HepG2 (cell line): ENCODE measurements around the gene GADL1. TPM values are rescaled to one million over a fixed set of nuclear protein-coding genes. Genes with fewer than 3 reads are reported as not detected.

Source experiments
- ATAC-seq: fragments of 200-7000 bp; cut with Tn5 transposase; 3 replicates; pipeline ENCODE4 v1.9.1; 2020; ENCODE audit warnings: mild to moderate bottlenecking, moderate library complexity
- BruUV-seq: library from RNA; stranded (reverse); fragments of 400-500 nt; replicated peaks from 2 replicates; lab custom pipeline; 2021; lab: Mats Ljungman, UMichigan
- CTCF ChIA-PET: fragments of 300-600 bp; formaldehyde crosslinking; extraction: SDS; loops from one replicate; lab custom pipeline; 2021; ENCODE audit warnings: low total read pairs, inconsistent platforms, low intra/inter-chr PET ratio; lab: Yijun Ruan, JAX
- POLR2A ChIA-PET: fragments of 350-600 bp; sonication (Branson Sonifier 250); formaldehyde crosslinking; loops from one replicate; lab custom pipeline; 2020; ENCODE audit warnings: antibody characterized with exemption, inconsistent platforms; lab: Yijun Ruan, JAX
- DNase-seq: peaks from one replicate; pipeline ENCODE4 v3.0.0-alpha.2; 2015; ENCODE audit warnings: low spot score
- FAIRE-seq: peaks from 3 replicates; lab custom pipeline; 2011; peaks lifted over from hg19 to GRCh38; lab: Jason Lieb, UNC
- H2AFZ ChIP-seq: one replicate; pipeline ENCODE4 v1.6.1; 2011; ENCODE audit warnings: low read length, inconsistent platforms
- H3K27ac ChIP-seq: fragments of 300-600 bp; 3 replicates; pipeline ENCODE4 v1.8.0; 2011; ENCODE audit warnings: mixed run types, mild to moderate bottlenecking, mixed read lengths, low read length, inconsistent platforms; ENCODE audit not compliant: insufficient read depth; ENCODE audit errors: extremely low read length
- H3K27me3 ChIP-seq, 2 experiments: fragments of 200-600 bp in 1 of 2; 2 replicates in 1 of 2; 3 replicates in 1 of 2; pipeline versions ENCODE4 v1.6.0 to v1.8.0; 2011; ENCODE audit warnings: low read length in 2 of 2, mild to moderate bottlenecking in 2 of 2, moderate library complexity in 2 of 2, inconsistent platforms in 1 of 2; ENCODE audit not compliant: insufficient read depth in 2 of 2, control insufficient read depth in 1 of 2
- H3K36me3 ChIP-seq, 2 experiments: fragments of 200-600 bp in 1 of 2; replicated peaks in 1 of 2; 2 replicates in 1 of 2; 3 replicates in 1 of 2; pipeline versions ENCODE4 v1.5.1 to v1.8.0; 2011; ENCODE audit warnings: low read length in 2 of 2, inconsistent platforms in 1 of 2; ENCODE audit not compliant: insufficient read depth in 2 of 2, control insufficient read depth in 1 of 2
- H3K4me1 ChIP-seq: 2 replicates; pipeline ENCODE4 v1.5.1; 2012; ENCODE audit warnings: low read length, inconsistent platforms; ENCODE audit not compliant: insufficient read depth
- H3K4me2 ChIP-seq: 2 replicates; pipeline ENCODE4 v1.6.0; 2011; ENCODE audit warnings: low read depth, low read length, inconsistent platforms
- H3K4me3 ChIP-seq, 3 experiments: fragments of 200-600 bp in 1 of 3; sonication (generic), shearing (Covaris generic) in 1 of 3; replicated peaks in 1 of 3; 2 replicates each; pipeline ENCODE4 v1.5.1; 2011 to 2016; ENCODE audit warnings: low read length in 3 of 3, inconsistent platforms in 2 of 3, low read depth in 2 of 3, mild to moderate bottlenecking in 2 of 3, control low read depth in 1 of 3, mixed read lengths in 1 of 3; ENCODE audit not compliant: insufficient read depth in 1 of 3
- H3K79me2 ChIP-seq: one replicate; pipeline ENCODE4 v1.6.1; 2011; ENCODE audit warnings: low read length, inconsistent platforms; ENCODE audit not compliant: insufficient read depth
- H3K9ac ChIP-seq: 2 replicates; pipeline ENCODE4 v1.6.0; 2011; ENCODE audit warnings: mild to moderate bottlenecking, low read depth, low read length, inconsistent platforms; ENCODE audit not compliant: insufficient read depth
- H3K9me3 ChIP-seq: 2 replicates; pipeline ENCODE4 v1.5.1; 2012; ENCODE audit warnings: mild to moderate bottlenecking, low read length
- H4K20me1 ChIP-seq: 2 replicates; pipeline ENCODE4 v1.6.0; 2011; ENCODE audit warnings: inconsistent platforms, mild to moderate bottlenecking, low read length, moderate library complexity; ENCODE audit not compliant: insufficient read depth
- ARNT2 ChIP-seq: sonication (generic); formaldehyde crosslinking; IDR thresholded peaks from 2 replicates; pipeline ENCODE4 v1.8.0; 2022; ENCODE audit warnings: mild to moderate bottlenecking, low read depth, missing genetic modification reagents, moderate library complexity
- CREM ChIP-seq, 2 experiments: sonication (generic) in 1 of 2; formaldehyde crosslinking in 1 of 2; IDR thresholded peaks; 2 replicates each; pipeline versions ENCODE4 v1.4.0 to v1.6.1; 2016 to 2020; ENCODE audit warnings: antibody characterized with exemption in 1 of 2, mild to moderate bottlenecking in 1 of 2, missing genetic modification reagents in 1 of 2
- FOXA3 ChIP-seq: IDR thresholded peaks from 2 replicates; pipeline ENCODE4 v1.6.1; 2016; ENCODE audit warnings: missing genetic modification reagents, missing compliant biosample characterization
- FOXJ3 ChIP-seq: sonication (generic); formaldehyde crosslinking; IDR thresholded peaks from 2 replicates; pipeline ENCODE4 v1.4.0; 2020; ENCODE audit warnings: missing genetic modification reagents, mild to moderate bottlenecking, borderline replicate concordance
- FOXO1 ChIP-seq: sonication (generic); formaldehyde crosslinking; IDR thresholded peaks from 2 replicates; pipeline ENCODE4 v1.4.0; 2020; ENCODE audit warnings: missing genetic modification reagents
- KLF6 ChIP-seq: IDR thresholded peaks from 2 replicates; pipeline ENCODE4 v1.8.0; 2016; ENCODE audit warnings: missing biosample characterization, missing genetic modification reagents
- NFE2L1 ChIP-seq: sonication (generic); formaldehyde crosslinking; IDR thresholded peaks from 2 replicates; pipeline ENCODE4 v1.4.0; 2020; ENCODE audit warnings: missing genetic modification reagents, mild to moderate bottlenecking, borderline replicate concordance
- NFIB ChIP-seq: sonication (generic); formaldehyde crosslinking; IDR thresholded peaks from 2 replicates; pipeline ENCODE4 v1.9.0; 2021; ENCODE audit warnings: missing genetic modification reagents, mild to moderate bottlenecking, borderline replicate concordance
- PAF1 ChIP-seq: IDR thresholded peaks from 2 replicates; pipeline ENCODE4 v1.6.1; 2016; ENCODE audit warnings: missing genetic modification reagents, missing compliant biosample characterization
- POLR2A ChIP-seq, 2 experiments: IDR thresholded peaks; 2 replicates each; pipeline ENCODE4 v1.6.1; 2011; ENCODE audit warnings: low read depth in 2 of 2, low read length in 2 of 2, mild to moderate bottlenecking in 1 of 2, moderate library complexity in 1 of 2; ENCODE audit not compliant: insufficient read depth in 1 of 2
- RFXAP ChIP-seq: sonication (generic); formaldehyde crosslinking; IDR thresholded peaks from 2 replicates; pipeline ENCODE4 v1.4.0; 2020; ENCODE audit warnings: missing genetic modification reagents, borderline replicate concordance
- SMAD9 ChIP-seq: sonication (generic); formaldehyde crosslinking; IDR thresholded peaks from 2 replicates; pipeline ENCODE4 v1.5.1; 2020; ENCODE audit warnings: mild to moderate bottlenecking, missing genetic modification reagents
- SOX6 ChIP-seq, 2 experiments: fragments of 450-650 bp in 1 of 2; sonication (generic) in 1 of 2; formaldehyde crosslinking in 1 of 2; IDR thresholded peaks; 2 replicates each; pipeline versions ENCODE4 v1.4.0 to v1.6.1; 2017 to 2020; ENCODE audit warnings: antibody characterized with exemption in 1 of 2, mild to moderate bottlenecking in 1 of 2, missing genetic modification reagents in 1 of 2
- SRSF4 ChIP-seq: fragments of 200-400 bp; formaldehyde crosslinking; IDR thresholded peaks from one replicate; pipeline ENCODE4 v1.6.1; 2018; ENCODE audit warnings: mild to moderate bottlenecking, low read depth, low read length, moderate library complexity; ENCODE audit not compliant: poor library complexity, severe bottlenecking
- TCF7L2 ChIP-seq: IDR thresholded peaks from 2 replicates; pipeline ENCODE4 v1.6.1; 2011; ENCODE audit warnings: mild to moderate bottlenecking, low read depth, low read length, moderate library complexity
- TGIF2 ChIP-seq: IDR thresholded peaks from 2 replicates; pipeline ENCODE4 v1.6.1; 2016; ENCODE audit warnings: control low read depth, missing compliant biosample characterization
- ZBTB7B ChIP-seq: sonication (generic); formaldehyde crosslinking; IDR thresholded peaks from 2 replicates; pipeline ENCODE4 v1.4.0; 2020; ENCODE audit warnings: missing genetic modification reagents
- ZNF550 ChIP-seq: sonication (generic); formaldehyde crosslinking; IDR thresholded peaks from 2 replicates; pipeline ENCODE4 v1.4.0; 2020; ENCODE audit warnings: mild to moderate bottlenecking, missing genetic modification reagents, borderline replicate concordance
- ZNF629 ChIP-seq: sonication (generic); formaldehyde crosslinking; conservative IDR thresholded peaks from 2 replicates; pipeline ENCODE4 v1.5.0; 2020; ENCODE audit warnings: missing genetic modification reagents
- ZNF766 ChIP-seq: sonication (generic); formaldehyde crosslinking; IDR thresholded peaks from 2 replicates; pipeline ENCODE4 v1.5.0; 2020; ENCODE audit warnings: missing genetic modification reagents, borderline replicate concordance
- WGBS: methylation state at CpG from one replicate; pipeline ENCODE4 v1.1.6; 2017; ENCODE audit warnings: low lambda C conversion rate; 5-methylcytosine and 5-hydroxymethylcytosine counted together
- in situ Hi-C: cut with HindIII; loops from 2 replicates; pipeline ENCODE4 v1.10.0; 2017; ENCODE audit warnings: low pct_unique_long_range_greater_than_20kb; ENCODE audit not compliant: extremely low pct_ligation_motif_present
- intact Hi-C: fragments of 100-400 bp; cut with micrococcal nuclease; formaldehyde crosslinking; loops from one replicate; pipeline ENCODE4 v1.10.0; 2022; ENCODE audit not compliant: unreplicated experiment
- polyA plus RNA-seq, 8 experiments: library from polyadenylated mRNA; depleted of rRNA in 3 of 8; stranded (reverse) in 7 of 8; unstranded in 1 of 8; fragments of >200 nt; fragmentation: Illumina TruSeq in 4 of 8; extraction: Trizol in 4 of 8; gene quantifications; 2 replicates each; pipeline versions ENCODE4 v1.2.1 to v1.2.3, GENCODE V29; 2011 to 2016; ENCODE audit warnings: low read depth in 4 of 8, missing spikeins in 1 of 8, mixed read lengths in 1 of 8; ENCODE audit not compliant: insufficient read depth in 1 of 8
- total RNA-seq, 5 experiments: library from RNA; depleted of rRNA; stranded (reverse); fragments of >200 nt; fragmentation: Illumina TruSeq; extraction: Trizol; gene quantifications; 2 replicates each; pipeline ENCODE4 v1.2.3, GENCODE V29; 2016; ENCODE audit warnings: low read depth in 1 of 5
- TF ChIP-seq, protein P1 (sequence below): fragments of 450-650 bp; IDR thresholded peaks from 2 replicates; pipeline ENCODE4 v1.6.1; 2017
- TF ChIP-seq, protein P2 (sequence below): sonication (generic); formaldehyde crosslinking; IDR thresholded peaks from 2 replicates; pipeline ENCODE4 v1.8.1; 2023; ENCODE audit warnings: missing genetic modification reagents, inconsistent platforms, borderline replicate concordance
- TF ChIP-seq, protein P3 (sequence below): sonication (generic); formaldehyde crosslinking; IDR thresholded peaks from 2 replicates; pipeline ENCODE4 v1.5.0; 2020; ENCODE audit warnings: mild to moderate bottlenecking, low read depth, missing genetic modification reagents, borderline replicate concordance

The GADL1 gene
- total and polyA plus RNA-seq, 2 of the 13 experiments (the other 11 are each of a cell fraction or from before 2014, with no cell fraction given), result not detected

DNA sequence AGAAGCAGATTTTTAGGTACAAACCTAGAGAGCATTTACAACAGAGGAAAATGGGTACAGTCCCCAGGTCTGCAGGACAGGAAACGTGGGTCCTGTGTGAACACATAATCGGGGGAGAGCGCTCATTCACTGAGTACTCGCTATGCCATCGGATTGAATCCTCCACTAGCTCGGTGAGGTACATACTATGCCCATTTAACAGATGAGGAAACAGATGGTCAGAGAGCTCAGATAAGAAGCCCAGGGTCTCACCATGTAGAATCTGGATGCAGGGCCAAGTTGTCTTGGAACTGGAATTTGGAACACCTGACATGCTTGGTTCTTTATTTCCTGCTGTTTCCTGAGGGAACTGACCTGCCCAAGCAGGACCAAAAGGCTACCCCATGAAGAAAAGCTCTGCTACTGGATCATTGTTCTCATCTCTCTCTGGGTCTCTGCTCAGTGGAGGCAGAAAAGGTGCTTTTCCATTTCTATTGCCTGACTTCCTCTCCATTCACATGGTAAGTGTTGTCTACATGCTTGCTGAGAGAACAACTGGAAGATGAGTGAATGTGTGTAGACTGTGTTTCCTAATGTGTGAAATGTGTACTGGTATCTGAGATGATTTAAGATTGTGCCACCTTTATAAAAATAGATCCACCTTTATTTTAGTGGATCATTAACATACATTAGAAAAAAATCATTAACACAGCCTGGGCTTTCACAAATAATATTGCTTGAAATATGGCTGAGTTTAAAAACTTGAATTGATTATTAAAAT lies 199.0 kb downstream of the GADL1 start:
- no TSS peak for BruUV-seq
- ATAC-seq (no peak), DNase-seq (no peak), FAIRE-seq (no peak)
- no peak overlapping the region for H3K27ac ChIP-seq
- peaks cover 24% of the 10 kb centered on the region for H4K20me1 ChIP-seq
- H3K9me3 ChIP-seq, result no peaks in the 10 kb centered on the region
- H3K27me3 ChIP-seq, result no peaks in the 10 kb centered on the region
- ChIA-PET CTCF (interaction anchor here (0.6 kb wide), 1 partner anchor 612 kb away, joined by 3 read pairs; no protein-coding TSS in a partner anchor), POLR2A (interaction anchor here (0.8 to 2.5 kb wide), 2 partner anchors 25 kb away, joined by 4 to 8 read pairs; no protein-coding TSS in a partner anchor)
- H3K4me1 ChIP-seq, result peaks cover 30% of the 10 kb centered on the region
- H2AFZ ChIP-seq, result no peak overlapping the region
- WGBS, result 96% methylated on average over 6 of the region's 6 CpGs
- no peak overlapping the region for H3K9ac ChIP-seq
- in situ Hi-C loops, result no loop called here
- no peaks in the 10 kb centered on the region for H3K79me2 ChIP-seq
- peaks cover 18 to 54% of the 10 kb centered on the region in 2 experiments for H3K36me3 ChIP-seq
- no peak overlapping the region for H3K4me3 ChIP-seq
- intact Hi-C loops, result loop anchor here (10.0 kb wide), 1 partner anchor 201 kb away; no protein-coding TSS in a partner anchor
- no peak overlapping the region for H3K4me2 ChIP-seq
- TF ChIP-seq ZNF550 (CRISPR knock-in tag) (no peak), KLF6 (CRISPR knock-in tag) (no peak), ARNT2 (CRISPR knock-in tag) (0 out of 2 replicates have a peak, but pooled peaks have one; percentile 19), PAF1 (CRISPR knock-in tag) (peak; percentile 56; the same call in 1 of the 2 replicates), RFXAP (CRISPR knock-in tag) (no peak), SMAD9 (CRISPR knock-in tag) (no peak), FOXA3 (CRISPR knock-in tag) (no peak), NFIB (CRISPR knock-in tag) (0 out of 2 replicates have a peak, but pooled peaks have one; percentile 46), CREM (IDR thresholded peaks at IDR 0.05) (no peak), CREM (CRISPR knock-in tag; IDR thresholded peaks at IDR 0.05) (no peak), ZNF629 (CRISPR knock-in tag) (peak; percentile 88), SOX6 (IDR thresholded peaks at IDR 0.05) (no peak), SOX6 (CRISPR knock-in tag; IDR thresholded peaks at IDR 0.05) (no peak), NFE2L1 (no peak), ZNF766 (CRISPR knock-in tag) (no peak), FOXO1 (CRISPR knock-in tag) (no peak), ZBTB7B (CRISPR knock-in tag) (no peak), SRSF4 (no peak), TGIF2 (CRISPR knock-in tag) (no peak), TCF7L2 (no peak), FOXJ3 (CRISPR knock-in tag) (no peak), POLR2A (IDR thresholded peaks at IDR 0.05; ENCODE audit: insufficient read depth in 1 of 2, low read depth in 2 of 2, low read length in 2 of 2) (peak in 1 of 2 experiments; percentile 43; a peak in 1 of 4 replicates)
- TF ChIP-seq, protein P1, sequence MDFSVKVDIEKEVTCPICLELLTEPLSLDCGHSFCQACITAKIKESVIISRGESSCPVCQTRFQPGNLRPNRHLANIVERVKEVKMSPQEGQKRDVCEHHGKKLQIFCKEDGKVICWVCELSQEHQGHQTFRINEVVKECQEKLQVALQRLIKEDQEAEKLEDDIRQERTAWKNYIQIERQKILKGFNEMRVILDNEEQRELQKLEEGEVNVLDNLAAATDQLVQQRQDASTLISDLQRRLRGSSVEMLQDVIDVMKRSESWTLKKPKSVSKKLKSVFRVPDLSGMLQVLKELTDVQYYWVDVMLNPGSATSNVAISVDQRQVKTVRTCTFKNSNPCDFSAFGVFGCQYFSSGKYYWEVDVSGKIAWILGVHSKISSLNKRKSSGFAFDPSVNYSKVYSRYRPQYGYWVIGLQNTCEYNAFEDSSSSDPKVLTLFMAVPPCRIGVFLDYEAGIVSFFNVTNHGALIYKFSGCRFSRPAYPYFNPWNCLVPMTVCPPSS, result no peak
- TF ChIP-seq, protein P2, sequence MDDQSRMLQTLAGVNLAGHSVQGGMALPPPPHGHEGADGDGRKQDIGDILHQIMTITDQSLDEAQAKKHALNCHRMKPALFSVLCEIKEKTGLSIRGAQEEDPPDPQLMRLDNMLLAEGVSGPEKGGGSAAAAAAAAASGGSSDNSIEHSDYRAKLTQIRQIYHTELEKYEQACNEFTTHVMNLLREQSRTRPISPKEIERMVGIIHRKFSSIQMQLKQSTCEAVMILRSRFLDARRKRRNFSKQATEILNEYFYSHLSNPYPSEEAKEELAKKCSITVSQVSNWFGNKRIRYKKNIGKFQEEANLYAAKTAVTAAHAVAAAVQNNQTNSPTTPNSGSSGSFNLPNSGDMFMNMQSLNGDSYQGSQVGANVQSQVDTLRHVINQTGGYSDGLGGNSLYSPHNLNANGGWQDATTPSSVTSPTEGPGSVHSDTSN (CRISPR knock-in tag), result no peak
- TF ChIP-seq, protein P3, sequence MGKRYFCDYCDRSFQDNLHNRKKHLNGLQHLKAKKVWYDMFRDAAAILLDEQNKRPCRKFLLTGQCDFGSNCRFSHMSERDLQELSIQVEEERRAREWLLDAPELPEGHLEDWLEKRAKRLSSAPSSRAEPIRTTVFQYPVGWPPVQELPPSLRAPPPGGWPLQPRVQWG (CRISPR knock-in tag), result no peak
